Lung (tissue), 16 donors: Measurements from ENCODE around the gene MARCHF3. TPM values are rescaled to one million over a fixed set of nuclear protein-coding genes. Genes with fewer than 3 reads are reported as not detected.

Experiments
- ATAC-seq: fragments of 200-7000 bp; cut with Tn5 transposase; one replicate; pipeline ENCODE4 v1.9.1; 2020; ENCODE audit warnings: moderate number of reproducible peaks; ENCODE audit not compliant: insufficient read depth, low FRiP score
- DNase-seq, 3 donors: peaks; one replicate each; pipeline ENCODE4 v3.0.0-alpha.2; 2013 to 2017
- H3K27ac ChIP-seq, 2 donors: one replicate each; pipeline ENCODE4 v1.5.1; 2013; ENCODE audit warnings: mild to moderate bottlenecking in 2 of 2, moderate library complexity in 2 of 2, control low read depth in 1 of 2, inconsistent platforms in 1 of 2, low read depth in 1 of 2, low read length in 1 of 2
- H3K27me3 ChIP-seq, 3 donors: one replicate each; pipeline ENCODE4 v1.5.1; 2013; ENCODE audit warnings: low read length in 2 of 3; ENCODE audit not compliant: control insufficient read depth in 3 of 3, insufficient read depth in 3 of 3
- H3K36me3 ChIP-seq, 4 donors: one replicate each; pipeline ENCODE4 v1.5.1; 2013; ENCODE audit warnings: low read length in 4 of 4, mild to moderate bottlenecking in 1 of 4, moderate library complexity in 1 of 4; ENCODE audit not compliant: control insufficient read depth in 4 of 4, insufficient read depth in 4 of 4
- H3K4me1 ChIP-seq, 5 donors: one replicate each; pipeline ENCODE4 v1.5.1; 2013; ENCODE audit warnings: low read length in 5 of 5, mild to moderate bottlenecking in 2 of 5, moderate library complexity in 1 of 5; ENCODE audit not compliant: control insufficient read depth in 5 of 5, insufficient read depth in 5 of 5
- H3K4me3 ChIP-seq: one replicate; pipeline ENCODE4 v1.5.1; 2013; ENCODE audit warnings: mild to moderate bottlenecking, control low read depth, moderate library complexity
- H3K9ac ChIP-seq, 2 donors: one replicate each; pipeline ENCODE4 v1.5.1; 2013; ENCODE audit warnings: low read length in 2 of 2, control low read depth in 1 of 2; ENCODE audit not compliant: insufficient read depth in 1 of 2
- H3K9me3 ChIP-seq, 4 donors: one replicate each; pipeline ENCODE4 v1.5.1; 2013; ENCODE audit warnings: low read length in 3 of 4, mild to moderate bottlenecking in 1 of 4, moderate library complexity in 1 of 4; ENCODE audit not compliant: control insufficient read depth in 4 of 4, insufficient read depth in 3 of 4
- WGBS, 2 donors: extraction: QIAGEN DNeasy Blood & Tissue Kit; methylation state at CpG; one replicate each; pipeline ENCODE4 v1.1.7; 2013; 5-methylcytosine and 5-hydroxymethylcytosine counted together
- long read RNA-seq, 5 donors: transcript quantifications; one replicate each; lab custom pipeline, GENCODE V29; 2026
- polyA plus RNA-seq, 2 donors: library from polyadenylated mRNA; stranded (reverse); fragments of 200-250 nt; gene quantifications; one replicate each; pipeline ENCODE4 v1.2.1, GENCODE V29; 2013
- total RNA-seq, 2 donors: library from RNA; depleted of rRNA in 1 of 2; stranded (reverse); fragments of >200 nt in 1 of 2; gene quantifications; one replicate each; pipeline ENCODE4 v1.2.1, GENCODE V29; 2014 to 2021
- TF ChIP-seq, protein P1 (sequence below): IDR thresholded peaks from 2 replicates; pipeline ENCODE4 v1.5.1; 2012; ENCODE audit warnings: mild to moderate bottlenecking; ENCODE audit errors: control extremely low read depth, extremely low read depth
- donor health status: control.
- donor health status: control.
- donor health status: Bipolar disorder and iron deficiency.
- donor health status: healthy.
- donor health status: DM: yes; HTN: yes; CAD: no.

MARCHF3 gene
- total RNA-seq, result 10 to 100 TPM; 10.2 to 17.0 TPM
- polyA plus RNA-seq, result 10 to 100 TPM in 1 of 2 donors, 1 to 10 TPM in 1; 3.7 to 16.0 TPM
- long read RNA-seq, donor 1, partial matches to known transcripts, result 0 of 1 reads
- long read RNA-seq, donor 1, other reads (novel, unspliced or antisense), result 0 of 1 reads
- long read RNA-seq, donor 2, result 0 reads
- long read RNA-seq, donor 3, result 0 reads
- long read RNA-seq, donor 4, full-length matches to known transcripts, result 1 of 1 reads
- long read RNA-seq, donor 4, partial matches to known transcripts, result 0 of 1 reads
- long read RNA-seq, donor 4, other reads (novel, unspliced or antisense), result 0 of 1 reads
- long read RNA-seq, donor 5, result 0 reads

GRCh38 chr5:127030259-127031146 lies at the start of gene MARCHF3:
MARCHF3 (minus strand) TSS chr5:127030558; CDS start chr5:126918171, 112,387 bp downstream.
- peak within 1 kb of the TSS; percentile 96 to 98 for H3K27ac ChIP-seq

GRCh38 chr5:127079994-127080491 lies 49.7 kb upstream of the MARCHF3 start:
- ATAC-seq (peak; percentile 32), DNase-seq (no peak)
- TF ChIP-seq, protein P1, sequence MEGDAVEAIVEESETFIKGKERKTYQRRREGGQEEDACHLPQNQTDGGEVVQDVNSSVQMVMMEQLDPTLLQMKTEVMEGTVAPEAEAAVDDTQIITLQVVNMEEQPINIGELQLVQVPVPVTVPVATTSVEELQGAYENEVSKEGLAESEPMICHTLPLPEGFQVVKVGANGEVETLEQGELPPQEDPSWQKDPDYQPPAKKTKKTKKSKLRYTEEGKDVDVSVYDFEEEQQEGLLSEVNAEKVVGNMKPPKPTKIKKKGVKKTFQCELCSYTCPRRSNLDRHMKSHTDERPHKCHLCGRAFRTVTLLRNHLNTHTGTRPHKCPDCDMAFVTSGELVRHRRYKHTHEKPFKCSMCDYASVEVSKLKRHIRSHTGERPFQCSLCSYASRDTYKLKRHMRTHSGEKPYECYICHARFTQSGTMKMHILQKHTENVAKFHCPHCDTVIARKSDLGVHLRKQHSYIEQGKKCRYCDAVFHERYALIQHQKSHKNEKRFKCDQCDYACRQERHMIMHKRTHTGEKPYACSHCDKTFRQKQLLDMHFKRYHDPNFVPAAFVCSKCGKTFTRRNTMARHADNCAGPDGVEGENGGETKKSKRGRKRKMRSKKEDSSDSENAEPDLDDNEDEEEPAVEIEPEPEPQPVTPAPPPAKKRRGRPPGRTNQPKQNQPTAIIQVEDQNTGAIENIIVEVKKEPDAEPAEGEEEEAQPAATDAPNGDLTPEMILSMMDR, result no peak

More at GRCh38 chr5:127030259-127031146, at the start of gene MARCHF3:
- Histone ChIP-seq H3K4me3 (peak within 1 kb of the TSS; percentile 86), H3K27me3 (peaks cover 0 to 39% (median 27%) of the 10 kb centered on the region in 3 donors), H3K9ac (peak within 1 kb of the TSS; percentile 18 to 19), H3K36me3 (no peaks in the 10 kb centered on the region), H3K4me1 (peaks cover 0 to 15% (median 5%) of the 10 kb centered on the region in 5 donors), H3K9me3 (no peaks in the 10 kb centered on the region)
- WGBS, 2 donors, result 0 to 1% methylated on average over 87 to 97 of the region's 97 CpGs
- TF ChIP-seq, protein P1, result no peak
- DNase-seq (peak; percentile 95 to 98 (median 97)), ATAC-seq (peak; percentile 99)

DNA sequence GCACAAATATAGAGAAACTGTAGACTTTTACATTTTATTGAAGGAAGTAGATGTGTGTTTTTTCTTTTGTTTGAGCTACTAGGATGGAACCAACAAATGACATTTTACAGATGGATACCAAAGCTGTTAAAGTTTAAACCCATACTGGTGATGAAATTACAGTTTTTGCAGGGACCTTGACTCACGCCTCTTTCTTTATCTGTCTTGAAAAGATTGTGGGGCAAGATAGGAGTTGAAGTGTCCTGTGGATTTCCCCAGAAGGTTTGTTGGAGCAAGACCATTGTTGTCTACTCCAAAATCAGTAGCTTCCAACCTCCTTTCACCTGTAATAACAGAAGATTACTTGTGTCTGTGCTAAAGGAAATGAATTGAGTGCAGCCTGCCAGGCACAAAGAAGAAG lies 47.0 kb upstream of the MARCHF3 start:
- no peak overlapping the region for H3K9ac ChIP-seq

More at GRCh38 chr5:127079994-127080491, 49.7 kb upstream of the MARCHF3 start:
- Histone ChIP-seq H3K27me3 (no peaks in the 10 kb centered on the region), H3K36me3 (no peaks in the 10 kb centered on the region), H3K9me3 (no peaks in the 10 kb centered on the region), H3K4me3 (no peak overlapping the region), H3K27ac (no peak overlapping the region), H3K9ac (no peak overlapping the region), H3K4me1 (no peaks in the 10 kb centered on the region)
- 59 to 62% methylated on average over 9 of the region's 9 CpGs for WGBS, 2 donors

More for the DNA sequence above, 47.0 kb upstream of the MARCHF3 start:
- Histone ChIP-seq H3K9me3 (no peaks in the 10 kb centered on the region), H3K4me3 (no peak overlapping the region), H3K36me3 (no peaks in the 10 kb centered on the region), H3K4me1 (peaks cover 0 to 6% (median 0%) of the 10 kb centered on the region in 5 donors), H3K27ac (no peak overlapping the region), H3K27me3 (no peaks in the 10 kb centered on the region)
- ATAC-seq (no peak), DNase-seq (no peak)
- TF ChIP-seq, protein P1, result no peak
- WGBS, 2 donors, result 75 to 80% methylated on average over 1 of the region's 1 CpG
